ENCODE results near the gene TNFSF12. TPM values are rescaled to one million over a fixed set of nuclear protein-coding genes. Genes with fewer than 3 reads are reported as not detected.
A peak's percentile ranks its signal among the peaks of the same experiment; 100 is the strongest.

TNFSF12 gene
- 60.6 TPM for total RNA-seq

- H3K9me3 ChIP-seq, result no peaks in the 10 kb centered on the region
- H3K4me1 ChIP-seq, result peaks cover 24% of the 10 kb centered on the region
- H3K27me3 ChIP-seq, result no peaks in the 10 kb centered on the region
- peak within 1 kb of the TSS; percentile 82 for H3K27ac ChIP-seq
- no peak for TF ChIP-seq POLR2A (IDR thresholded peaks at IDR 0.05)
- peak in 1 of 2 donors; percentile 80 for TF ChIP-seq POLR2AphosphoS5 (IDR thresholded peaks at IDR 0.05; ENCODE audit: insufficient read depth in 1 of 2, low read depth in 1 of 2)
- no peak for TF ChIP-seq CTCF (IDR thresholded peaks at IDR 0.05)
- H3K4me3 ChIP-seq, result peak within 1 kb of the TSS; percentile 54 to 81
- H3K36me3 ChIP-seq, result no peaks in the 10 kb centered on the region
- intact Hi-C loops (cut with DNase I), result no loop called here
- no peak for DNase-seq (ENCODE audit: extremely low spot score in 2 of 2)
Measured at GRCh38 chr17:7548585-7549400, at the start of gene TNFSF12. TSS of gene TNFSF12 (plus strand) at chr17:7549058. CDS start at chr17:7549154, 96 bp downstream.

GRCh38 chr17:7499161-7499560 is 49.7 kb upstream of the TNFSF12 start:
- intact Hi-C loops (cut with DNase I), result no loop called here
- DNase-seq (ENCODE audit: extremely low spot score in 2 of 2), result no peak

GRCh38 chr17:7501729-7502128 is 47.1 kb upstream of the TNFSF12 start:
- H3K4me1 ChIP-seq, result no peaks in the 10 kb centered on the region
- TF ChIP-seq POLR2A (IDR thresholded peaks at IDR 0.05) (no peak), POLR2AphosphoS5 (IDR thresholded peaks at IDR 0.05; ENCODE audit: insufficient read depth in 1 of 2, low read depth in 1 of 2) (no peak), CTCF (IDR thresholded peaks at IDR 0.05) (no peak)
- intact Hi-C loops (cut with DNase I), result no loop called here
- H3K27me3 ChIP-seq, result no peaks in the 10 kb centered on the region
- H3K36me3 ChIP-seq, result peaks cover 5 to 87% of the 10 kb centered on the region in 2 donors
- no peak for DNase-seq (ENCODE audit: extremely low spot score in 2 of 2)
- no peaks in the 10 kb centered on the region for H3K9me3 ChIP-seq
- H3K27ac ChIP-seq, result no peak overlapping the region
- H3K4me3 ChIP-seq, result no peak overlapping the region

More at GRCh38 chr17:7499161-7499560, 49.7 kb upstream of the TNFSF12 start:
- no peaks in the 10 kb centered on the region for H3K27me3 ChIP-seq
- peaks cover 5 to 81% of the 10 kb centered on the region in 2 donors for H3K36me3 ChIP-seq
- TF ChIP-seq CTCF (IDR thresholded peaks at IDR 0.05) (no peak), POLR2AphosphoS5 (IDR thresholded peaks at IDR 0.05; ENCODE audit: insufficient read depth in 1 of 2, low read depth in 1 of 2) (no peak), POLR2A (IDR thresholded peaks at IDR 0.05) (no peak)
- peaks cover 8% of the 10 kb centered on the region for H3K4me1 ChIP-seq
- no peaks in the 10 kb centered on the region for H3K9me3 ChIP-seq
- H3K4me3 ChIP-seq, result no peak overlapping the region
- H3K27ac ChIP-seq, result no peak overlapping the region

GRCh38 chr17:7502171-7502847 is 46.5 kb upstream of the TNFSF12 start:
- H3K27ac ChIP-seq, result no peak overlapping the region
- H3K4me1 ChIP-seq, result no peaks in the 10 kb centered on the region
- no peaks in the 10 kb centered on the region for H3K9me3 ChIP-seq
- no peak overlapping the region for H3K4me3 ChIP-seq
- H3K27me3 ChIP-seq, result no peaks in the 10 kb centered on the region
- DNase-seq (ENCODE audit: extremely low spot score in 2 of 2), result no peak
- TF ChIP-seq POLR2A (IDR thresholded peaks at IDR 0.05) (no peak), CTCF (IDR thresholded peaks at IDR 0.05) (no peak), POLR2AphosphoS5 (IDR thresholded peaks at IDR 0.05; ENCODE audit: insufficient read depth in 1 of 2, low read depth in 1 of 2) (no peak)
- intact Hi-C loops (cut with DNase I), result no loop called here
- H3K36me3 ChIP-seq, result peaks cover 5 to 87% of the 10 kb centered on the region in 2 donors
